Stimulated activated CD8-positive, alpha-beta memory T cell treated with anti-CD3 and anti-CD28 coated beads, Interleukin-4, amount 100 ng/mL, for 1 hour (primary cell): ENCODE results near the gene MTAP.

Source experiments
- DNase-seq, 2 donors: peaks; one replicate each; pipeline ENCODE4 v3.0.0-alpha.2; 2020; ENCODE audit warnings: low read depth in 2 of 2, low spot score in 1 of 2

Gene MTAP

DNA sequence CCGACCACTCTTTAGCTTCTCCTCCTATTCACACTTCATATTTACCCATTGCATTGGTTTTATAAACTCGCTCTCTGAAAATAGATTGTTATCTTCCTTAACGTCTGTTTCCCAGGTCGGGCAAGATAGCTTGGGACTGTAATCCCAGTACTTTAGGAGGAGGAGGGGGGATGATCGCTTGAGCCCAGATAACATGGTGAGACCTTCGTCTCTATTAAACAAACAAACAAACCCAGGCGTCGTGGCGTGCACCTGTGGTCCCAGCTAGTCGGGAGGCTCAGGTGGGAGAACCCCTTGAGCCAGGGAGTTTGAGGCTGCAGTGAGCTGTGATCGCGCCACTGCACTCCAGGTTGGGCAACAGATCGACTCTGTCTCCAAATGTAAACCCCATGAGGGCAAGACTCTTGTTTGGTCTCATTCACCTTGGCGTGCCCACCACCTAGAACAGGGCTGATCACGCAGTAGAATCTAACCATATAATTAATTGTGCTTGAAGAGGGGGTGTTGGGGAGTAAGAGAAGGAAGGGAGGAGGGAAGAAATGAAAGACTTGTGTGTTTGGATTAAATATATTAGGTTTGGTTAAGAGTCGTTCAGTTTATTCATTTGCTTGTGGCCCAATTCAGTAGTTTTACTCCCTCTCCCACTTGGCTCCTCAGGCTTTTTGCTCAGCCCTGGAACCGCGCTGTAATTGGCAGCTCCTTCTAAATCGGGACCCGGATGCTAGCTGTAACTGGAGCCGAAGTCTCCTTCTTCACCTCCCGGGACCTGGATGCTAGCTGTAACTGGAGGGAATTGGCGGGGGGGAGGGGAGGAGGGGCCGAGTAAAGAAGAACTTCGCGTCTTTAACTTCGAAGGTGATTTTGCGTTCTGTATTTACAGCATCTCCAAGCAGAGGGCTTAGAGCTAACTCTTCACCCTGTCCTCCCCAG is 166.8 kb downstream of the MTAP start:
- no peak for DNase-seq

DNA sequence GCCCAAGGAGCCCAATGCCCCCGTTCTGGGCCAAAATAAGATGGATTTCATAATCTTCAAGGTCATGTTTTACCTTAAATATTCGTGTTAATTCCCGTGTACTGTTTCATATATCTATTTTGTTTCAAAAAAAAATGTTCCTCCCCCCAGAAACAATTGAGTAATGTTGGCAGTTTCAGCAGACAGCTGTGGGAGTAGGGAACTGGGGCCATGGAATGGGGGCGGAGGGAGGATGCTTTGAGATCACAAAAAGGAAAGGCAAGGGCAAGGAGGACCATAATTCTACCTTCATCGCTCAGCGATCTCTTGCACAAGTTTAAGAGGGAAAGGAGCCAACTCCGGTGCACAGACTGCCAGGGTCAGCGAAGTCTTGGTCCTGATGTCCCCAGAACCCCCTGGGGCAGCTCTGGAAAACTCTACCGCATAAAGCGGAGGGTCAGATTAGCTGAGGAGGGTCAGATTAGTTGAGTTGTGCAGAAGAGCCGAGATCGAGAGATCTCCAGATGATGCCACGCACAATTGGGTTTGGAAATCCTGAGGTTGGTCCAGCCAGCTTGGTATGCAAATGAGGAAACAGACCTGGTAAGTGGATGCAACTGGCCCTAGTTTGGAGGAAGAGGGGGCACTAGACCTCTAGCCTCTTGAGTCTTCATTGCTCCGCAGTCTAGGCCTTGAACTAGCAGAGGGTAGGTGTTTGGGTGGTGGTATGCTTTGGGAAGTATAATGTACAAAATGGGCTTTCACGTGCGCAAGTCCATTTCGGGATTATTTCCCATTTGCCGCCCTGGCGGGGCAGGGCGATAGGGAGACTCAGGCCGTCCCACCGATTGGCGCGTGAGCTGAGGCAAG is 167.7 kb downstream of the MTAP start:
- no peak for DNase-seq

DNA sequence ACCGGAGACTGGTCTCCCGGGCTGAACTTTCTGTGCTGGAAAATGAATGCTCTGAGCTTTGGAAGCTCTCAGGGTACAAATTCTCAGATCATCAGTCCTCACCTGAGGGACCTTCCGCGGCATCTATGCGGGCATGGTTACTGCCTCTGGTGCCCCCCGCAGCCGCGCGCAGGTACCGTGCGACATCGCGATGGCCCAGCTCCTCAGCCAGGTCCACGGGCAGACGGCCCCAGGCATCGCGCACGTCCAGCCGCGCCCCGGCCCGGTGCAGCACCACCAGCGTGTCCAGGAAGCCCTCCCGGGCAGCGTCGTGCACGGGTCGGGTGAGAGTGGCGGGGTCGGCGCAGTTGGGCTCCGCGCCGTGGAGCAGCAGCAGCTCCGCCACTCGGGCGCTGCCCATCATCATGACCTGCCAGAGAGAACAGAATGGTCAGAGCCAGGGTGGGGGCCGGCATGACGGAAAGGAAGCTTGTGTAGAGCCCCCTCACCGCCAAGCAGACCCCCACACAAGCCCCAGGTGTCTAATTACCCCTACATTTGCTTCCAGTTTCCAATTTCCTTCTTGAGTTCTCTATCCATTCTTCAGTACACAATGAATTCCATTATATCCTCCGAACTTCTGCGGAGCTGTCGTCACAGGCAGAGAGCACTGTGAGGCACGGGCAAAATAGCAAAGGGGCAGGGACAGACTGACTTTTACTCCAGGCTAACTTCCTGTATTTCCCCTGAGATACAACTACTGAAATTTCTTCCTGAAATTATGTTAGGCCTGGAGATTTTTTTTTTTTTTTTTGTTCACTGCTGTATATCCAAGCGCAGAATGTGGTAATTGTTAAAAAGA is 168.6 kb downstream of the MTAP start:
- no peak for DNase-seq

DNA sequence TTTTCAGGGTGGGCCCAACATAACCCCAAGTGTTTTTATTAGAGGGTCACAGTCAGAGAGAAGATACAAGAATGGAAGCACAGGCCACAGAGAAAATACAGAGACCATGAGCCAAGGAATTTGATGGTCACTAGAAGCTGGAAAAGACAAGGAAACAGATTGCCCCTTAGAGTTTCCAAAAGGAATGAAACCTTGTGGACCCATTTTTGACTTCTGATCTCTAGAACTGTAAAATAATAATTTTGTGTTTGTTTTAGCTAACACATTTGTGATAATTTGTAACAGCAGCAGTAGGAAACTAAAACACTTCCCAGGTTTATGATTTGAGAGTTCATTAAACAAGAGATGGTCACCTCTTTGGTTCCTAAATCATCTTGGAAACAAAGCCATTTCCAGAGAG is 169.9 kb downstream of the MTAP start:
- DNase-seq, result no peak

DNA sequence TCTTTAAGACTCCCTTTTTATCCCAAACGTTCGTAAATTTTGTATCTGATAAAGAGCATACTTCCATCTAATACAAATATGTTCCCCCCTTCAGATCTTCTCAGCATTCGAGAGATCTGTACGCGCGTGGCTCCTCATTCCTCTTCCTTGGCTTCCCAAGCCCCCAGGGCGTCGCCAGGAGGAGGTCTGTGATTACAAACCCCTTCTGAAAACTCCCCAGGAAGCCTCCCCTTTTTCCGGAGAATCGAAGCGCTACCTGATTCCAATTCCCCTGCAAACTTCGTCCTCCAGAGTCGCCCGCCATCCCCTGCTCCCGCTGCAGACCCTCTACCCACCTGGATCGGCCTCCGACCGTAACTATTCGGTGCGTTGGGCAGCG is 171.9 kb downstream of the MTAP start:
- no peak for DNase-seq

- no peak for DNase-seq
These were observed 172.4 kb downstream of the MTAP start for GRCh38 chr9:21974722-21975409.

- no peak for DNase-seq
These were observed 174.0 kb downstream of the MTAP start for GRCh38 chr9:21976334-21976875.

DNA sequence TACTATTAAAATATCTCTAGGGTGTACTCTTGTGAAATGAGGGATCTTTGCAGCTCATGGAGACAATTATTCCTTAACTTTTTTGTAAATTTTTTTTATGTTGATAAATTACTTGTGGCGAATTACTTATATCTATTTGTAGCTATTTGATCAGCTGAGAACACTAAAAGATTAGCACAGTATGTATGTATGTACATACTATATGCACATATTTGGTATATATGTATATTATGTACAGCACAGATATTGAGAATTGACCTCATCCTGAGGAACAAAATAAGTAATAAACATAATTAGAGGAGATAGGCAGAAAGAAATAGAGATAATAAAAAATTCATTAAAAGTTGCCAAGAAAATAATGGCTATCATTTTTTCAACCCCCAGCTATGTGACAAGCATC is 180.0 kb downstream of the MTAP start:
- no peak for DNase-seq

- DNase-seq, result no peak
These were observed 180.6 kb downstream of the MTAP start for GRCh38 chr9:21982861-21983560.

GRCh38 chr9:21983561-21983935 is 181.1 kb downstream of the MTAP start:
- DNase-seq, result no peak

DNA sequence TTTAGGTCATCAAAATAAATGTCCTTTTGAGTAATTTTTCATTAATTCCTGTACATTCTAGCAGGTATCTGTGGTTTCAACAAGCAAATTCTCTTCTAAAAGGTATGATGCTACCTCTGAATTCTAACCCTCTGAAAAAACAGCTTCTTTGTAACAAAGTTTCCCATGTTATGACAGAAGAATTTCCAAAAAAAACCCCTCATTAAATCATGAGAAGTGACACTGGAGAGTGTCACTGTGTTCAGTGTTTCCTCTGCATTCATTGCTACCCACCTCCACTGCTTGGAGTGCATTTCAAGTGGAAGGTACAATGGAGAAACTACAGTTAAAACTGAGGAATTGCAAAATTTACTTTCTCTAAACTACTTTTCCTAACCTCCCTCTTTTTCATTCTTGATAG is 181.7 kb downstream of the MTAP start:
- no peak for DNase-seq

DNA sequence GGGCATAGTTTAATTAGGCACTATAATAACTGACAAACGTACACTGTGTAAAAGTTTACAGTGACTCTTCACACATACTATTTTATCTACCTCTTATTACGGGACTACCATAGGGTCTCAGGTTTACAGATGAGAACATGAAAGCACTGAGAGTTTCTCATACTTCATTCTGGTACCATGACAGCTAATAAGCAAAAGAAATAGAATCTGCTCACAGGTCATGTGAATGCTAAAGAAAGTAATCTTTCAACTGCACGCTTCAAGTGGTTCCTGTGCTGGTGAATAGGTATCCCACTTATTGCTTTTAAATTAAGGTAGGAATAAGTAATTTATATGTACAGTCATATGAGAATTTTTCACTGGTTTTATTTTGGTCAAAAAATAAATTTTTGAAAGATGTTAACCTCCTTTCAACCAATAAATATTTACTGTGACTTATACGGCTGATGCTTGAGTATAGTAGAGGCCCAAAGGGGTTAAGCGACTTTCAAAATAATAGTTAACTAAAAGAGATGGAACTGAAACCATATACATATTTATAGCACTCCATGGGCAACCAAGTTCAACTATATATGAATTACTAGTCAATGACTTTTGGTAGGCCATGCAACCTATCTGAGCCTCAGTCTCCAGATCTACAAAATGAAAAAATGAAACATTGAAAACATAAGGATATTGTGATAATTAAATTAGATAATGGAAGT is 183.7 kb downstream of the MTAP start:
- DNase-seq, result no peak
